Raji (cell line): Measurements from ENCODE around the gene MED23.

Source experiments
- POLR2A ChIP-seq: IDR thresholded peaks from 2 replicates; pipeline ENCODE4 v1.6.1; 2011; ENCODE audit warnings: low read depth, low read length, control low read depth; ENCODE audit not compliant: insufficient read depth

MED23 gene

GRCh38 chr6:131558922-131559321 is 69.1 kb downstream of the MED23 start:
- TF ChIP-seq POLR2A: no peak

DNA sequence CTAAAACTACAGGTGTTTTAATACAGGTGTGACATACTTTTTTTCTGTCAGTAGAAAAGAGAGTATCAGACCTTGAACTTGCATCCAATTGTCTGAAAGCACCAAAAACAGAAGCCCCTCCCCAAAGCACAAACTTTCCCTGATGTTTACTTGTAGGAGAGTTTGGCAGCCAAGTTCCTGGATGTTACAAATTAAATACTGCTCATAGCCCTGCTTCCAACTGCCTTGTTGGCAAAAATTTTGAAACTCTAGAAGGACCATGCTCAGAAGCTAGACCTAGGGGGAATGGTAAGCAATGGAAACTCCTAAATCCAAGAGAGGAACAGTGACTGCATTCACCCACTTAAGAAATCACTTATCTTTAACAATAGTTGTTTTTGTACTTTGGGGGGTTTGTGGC is 72.0 kb downstream of the MED23 start:
- no peak for TF ChIP-seq POLR2A

DNA sequence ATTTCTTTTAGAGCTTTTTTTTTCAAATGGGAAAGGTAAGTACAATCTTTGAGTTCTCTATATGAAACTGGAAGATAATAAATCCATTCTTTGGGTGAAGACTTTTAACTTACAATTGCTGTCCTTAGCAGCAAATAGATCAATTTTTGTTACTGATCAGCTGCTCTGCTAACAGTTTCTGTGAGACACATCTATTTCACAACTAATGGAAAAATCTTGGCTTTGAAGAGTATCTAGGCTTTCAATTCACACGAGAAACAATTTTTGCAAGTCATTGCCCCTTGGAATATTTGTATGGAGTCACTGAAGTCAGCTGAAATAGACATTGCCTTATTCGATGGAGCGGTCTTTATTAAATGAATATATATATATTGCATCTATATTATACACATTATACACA is 75.5 kb downstream of the MED23 start:
- no peak for TF ChIP-seq POLR2A

- no peak for TF ChIP-seq POLR2A
Observed at GRCh38 chr6:131551902-131552301, 76.1 kb downstream of the MED23 start.

GRCh38 chr6:131549811-131550210 is 78.2 kb downstream of the MED23 start:
- no peak for TF ChIP-seq POLR2A

GRCh38 chr6:131548441-131548840 is 79.6 kb downstream of the MED23 start:
- no peak for TF ChIP-seq POLR2A

GRCh38 chr6:131547488-131547887 is 80.6 kb downstream of the MED23 start:
- no peak for TF ChIP-seq POLR2A

GRCh38 chr6:131545317-131545716 is 82.7 kb downstream of the MED23 start:
- no peak for TF ChIP-seq POLR2A

DNA sequence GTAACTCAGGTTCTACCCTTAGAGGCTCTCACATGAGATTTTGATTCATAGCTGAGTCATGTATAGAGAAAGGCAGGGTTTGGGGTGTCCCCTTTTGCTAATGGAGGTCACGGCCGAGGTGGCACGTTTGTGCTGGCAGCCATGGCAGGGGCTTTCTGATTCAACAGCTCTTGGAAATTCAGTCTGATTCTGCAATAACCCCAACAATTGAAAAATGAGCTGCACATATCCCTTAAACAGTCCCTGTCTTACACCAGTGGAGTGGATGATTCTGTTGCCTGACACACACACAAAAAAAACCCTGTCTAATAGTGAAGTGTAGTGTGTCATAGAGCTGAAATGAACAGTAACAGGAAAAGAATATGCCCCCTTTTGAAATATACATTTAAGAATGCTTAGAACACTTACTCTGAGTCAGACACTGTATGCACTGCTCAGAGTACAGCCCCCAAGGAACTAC is 95.4 kb downstream of the MED23 start:
- TF ChIP-seq POLR2A: no peak

DNA sequence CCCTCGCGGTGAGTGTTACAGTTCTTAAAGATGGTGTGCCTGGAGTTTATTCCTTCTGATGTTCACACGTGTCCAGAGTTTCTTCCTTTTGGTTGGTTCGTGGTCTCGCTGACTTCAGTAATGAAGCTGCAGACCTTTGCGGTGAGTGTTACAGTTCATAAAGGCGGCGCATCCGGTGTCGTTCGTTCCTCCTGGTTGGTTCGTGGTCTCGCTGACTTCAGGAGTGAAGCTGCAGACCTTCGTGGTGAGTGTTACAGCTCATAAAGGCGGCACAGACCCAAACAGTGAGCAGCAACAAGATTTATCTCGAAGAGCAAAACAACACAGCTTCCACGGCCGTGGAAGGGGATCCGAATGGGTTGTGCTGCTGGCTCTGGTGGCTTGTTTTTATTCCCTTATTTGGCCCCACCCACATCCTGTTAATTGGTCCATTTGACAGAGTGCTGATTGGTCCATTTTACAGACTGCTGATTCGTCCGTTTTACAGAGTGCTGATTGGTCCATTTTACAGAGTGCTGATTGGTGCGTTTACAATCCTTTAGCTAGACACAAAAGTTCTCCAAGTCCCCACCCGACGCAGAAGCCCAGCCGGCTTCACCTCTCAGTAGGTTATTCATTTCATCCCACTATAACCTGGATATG is 103.2 kb downstream of the MED23 start:
- no peak for TF ChIP-seq POLR2A

DNA sequence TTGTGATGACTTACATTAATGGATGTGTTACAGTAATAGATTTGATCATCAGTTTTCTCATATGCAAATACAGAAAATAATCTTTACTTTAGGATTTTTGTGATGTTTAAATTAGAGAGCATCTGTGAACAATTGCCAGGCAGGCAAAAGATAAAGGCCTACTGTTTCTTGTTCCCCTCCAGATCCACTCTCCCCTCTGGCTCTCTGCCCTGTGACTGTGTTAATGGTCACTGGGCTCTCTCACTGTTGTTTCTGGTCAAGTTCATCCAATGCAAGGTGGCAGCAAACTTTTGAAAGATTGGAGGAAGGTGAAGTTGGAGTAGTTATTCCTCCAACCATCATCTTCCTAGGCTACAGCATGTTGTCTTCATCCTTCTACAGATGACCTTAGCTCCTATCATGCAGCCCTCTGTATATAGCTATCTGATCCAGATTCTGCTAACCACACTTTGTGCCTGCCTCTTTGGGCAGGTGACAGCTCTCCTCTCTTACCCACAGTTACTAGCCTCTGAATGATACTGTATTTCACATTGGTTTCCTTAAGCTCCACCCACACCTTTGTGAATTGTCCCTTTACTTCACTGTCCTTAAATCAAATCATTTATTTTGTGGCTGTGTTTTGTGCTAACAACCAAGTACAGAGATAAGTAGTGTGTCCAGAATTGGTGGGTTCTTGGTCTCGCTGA is 103.9 kb downstream of the MED23 start:
- no peak for TF ChIP-seq POLR2A
